K562 (cell line): ENCODE results near the gene USP7. TPM values are rescaled to one million over a fixed set of nuclear protein-coding genes. Genes with fewer than 3 reads are reported as not detected.
"Not testable (repeated sequence)": the region's sequence is repeated elsewhere in the genome, so short reads cannot be mapped to it uniquely, and the experiment has no call there.

Experiments
- ATAC-seq: fragments of 200-7000 bp; cut with Tn5 transposase; 3 replicates; pipeline ENCODE4 v1.9.1; 2020; ENCODE audit warnings: moderate library complexity
- BruUV-seq: library from RNA; stranded (reverse); fragments of 400-500 nt; replicated peaks from 2 replicates; lab custom pipeline; 2021; lab: Mats Ljungman, UMichigan
- CTCF ChIA-PET: fragments of 300-600 bp; formaldehyde crosslinking; extraction: SDS; loops from one replicate; lab custom pipeline; 2021; ENCODE audit warnings: low intra/inter-chr PET ratio; lab: Yijun Ruan, JAX
- POLR2A ChIA-PET: fragments of 300-600, 350-650 bp; sonication (Branson Sonifier 250); formaldehyde crosslinking; extraction: SDS; loops from one replicate; lab custom pipeline; 2021; ENCODE audit warnings: antibody characterized with exemption, inconsistent platforms; lab: Yijun Ruan, JAX
- DNase-seq, 4 experiments: peaks; one replicate each; pipeline versions ENCODE4 v3.0.0 to v3.0.0-alpha.2; 2011 to 2018; ENCODE audit warnings: low spot score in 3 of 4, mixed read lengths in 3 of 4; ENCODE audit errors: extremely low read depth in 1 of 4
- FAIRE-seq: peaks from 2 replicates; lab custom pipeline; 2011; peaks lifted over from hg19 to GRCh38; lab: Jason Lieb, UNC
- H2AFZ ChIP-seq: 2 replicates; pipeline ENCODE4 v1.6.0; 2011; ENCODE audit warnings: low read depth, low read length, control low read depth, inconsistent platforms
- H3K27ac ChIP-seq: fragments of 200-600 bp; 3 replicates; pipeline ENCODE4 v1.8.0; 2011; ENCODE audit warnings: low read depth, mild to moderate bottlenecking, control low read depth, inconsistent platforms, low read length, moderate library complexity, mixed read lengths; ENCODE audit errors: extremely low read depth
- H3K27me3 ChIP-seq, 2 experiments: fragments of 300-600 bp in 1 of 2; 2 replicates in 1 of 2; 3 replicates in 1 of 2; pipeline versions ENCODE4 v1.6.0 to v1.8.0; 2011; ENCODE audit warnings: inconsistent platforms in 2 of 2, low read length in 2 of 2, mild to moderate bottlenecking in 1 of 2, mixed read lengths in 1 of 2, moderate library complexity in 1 of 2; ENCODE audit not compliant: control insufficient read depth in 2 of 2, insufficient read depth in 2 of 2
- H3K36me3 ChIP-seq: fragments of 300-600 bp; 3 replicates; pipeline ENCODE4 v1.8.0; 2011; ENCODE audit warnings: mild to moderate bottlenecking, low read length, inconsistent platforms; ENCODE audit not compliant: control insufficient read depth, insufficient read depth
- H3K4me1 ChIP-seq, 2 experiments: fragments of 200-600 bp in 1 of 2; replicated peaks in 1 of 2; 2 replicates in 1 of 2; 3 replicates in 1 of 2; pipeline versions ENCODE4 v1.5.1 to v1.8.0; 2011; ENCODE audit warnings: inconsistent platforms in 2 of 2, low read length in 2 of 2, mild to moderate bottlenecking in 1 of 2, mixed read lengths in 1 of 2, moderate library complexity in 1 of 2; ENCODE audit not compliant: control insufficient read depth in 2 of 2, insufficient read depth in 2 of 2
- H3K4me2 ChIP-seq: 2 replicates; pipeline ENCODE4 v1.6.1; 2011; ENCODE audit warnings: low read length, control low read depth, inconsistent platforms, mixed read lengths; ENCODE audit not compliant: insufficient read depth
- H3K4me3 ChIP-seq: fragments of 200-600 bp; sonication (generic), shearing (Covaris generic); 2 replicates; pipeline ENCODE4 v1.5.1; 2016; ENCODE audit warnings: control low read depth, inconsistent platforms
- H3K79me2 ChIP-seq: fragments of 200-600 bp; 3 replicates; pipeline ENCODE4 v1.8.0; 2011; ENCODE audit warnings: low read length, inconsistent platforms; ENCODE audit not compliant: control insufficient read depth, insufficient read depth
- H3K9ac ChIP-seq, 2 experiments: 2 replicates each; pipeline versions ENCODE4 v1.6.0 to v1.6.1; 2011; ENCODE audit warnings: low read depth in 2 of 2, low read length in 2 of 2, control low read depth in 1 of 2, inconsistent platforms in 1 of 2, mild to moderate bottlenecking in 1 of 2, mixed read lengths in 1 of 2; ENCODE audit not compliant: insufficient read depth in 1 of 2
- H3K9me1 ChIP-seq: one replicate; pipeline ENCODE4 v1.6.0; 2011; ENCODE audit warnings: inconsistent platforms, mild to moderate bottlenecking, low read length, moderate library complexity; ENCODE audit not compliant: control insufficient read depth, insufficient read depth
- H3K9me3 ChIP-seq: replicated peaks from 2 replicates; pipeline ENCODE4 v1.5.1; 2011; ENCODE audit warnings: low read depth, low read length, inconsistent platforms; ENCODE audit not compliant: control insufficient read depth, insufficient read depth
- H4K20me1 ChIP-seq: replicated peaks from 2 replicates; pipeline ENCODE4 v1.6.1; 2011; ENCODE audit warnings: low read length, inconsistent platforms, mixed read lengths; ENCODE audit not compliant: control insufficient read depth, insufficient read depth
- RUNX1 ChIP-seq: sonication (generic); IDR thresholded peaks from 2 replicates; pipeline ENCODE4 v1.6.1; 2016; ENCODE audit warnings: antibody characterized with exemption, low read depth
- ZBTB17 ChIP-seq: fragments of 450-650 bp; formaldehyde crosslinking; IDR thresholded peaks from 2 replicates; pipeline ENCODE4 v1.4.0; 2020; ENCODE audit warnings: mild to moderate bottlenecking
- WGBS: fragments of 100-300 bp; shearing (Covaris generic); methylation state at CpG from one replicate; pipeline ENCODE4 v1.1.6; 2016; ENCODE audit warnings: low coverage, mixed read lengths; ENCODE audit not compliant: insufficient coverage; ENCODE audit errors: missing lambda C conversion rate; 5-methylcytosine and 5-hydroxymethylcytosine counted together
- in situ Hi-C: fragments of 300-500 bp; cut with MboI; formaldehyde crosslinking; loops from 4 replicates; pipeline ENCODE4 v1.15.0; 2018; ENCODE audit warnings: inconsistent platforms, mixed read lengths
- intact Hi-C: fragments of 100-400 bp; cut with micrococcal nuclease; formaldehyde crosslinking; loops from 2 replicates; pipeline ENCODE4 v1.14.2; 2022
- polyA plus RNA-seq, 8 experiments: library from polyadenylated mRNA; depleted of rRNA in 4 of 8; stranded (reverse) in 5 of 8; unstranded in 3 of 8; fragments of >200 nt; fragmentation: Nextera tagmentation in 2 of 8; fragmentation: Illumina TruSeq in 1 of 8; extraction: Ambion mirVana in 2 of 8; extraction: Trizol in 1 of 8; gene quantifications; 2 replicates each; pipeline versions ENCODE4 v1.2.1 to v1.2.3, GENCODE V29; 2011 to 2014; ENCODE audit warnings: inconsistent platforms in 1 of 8, missing spikeins in 1 of 8
- total RNA-seq, 7 experiments: library from RNA; depleted of rRNA in 6 of 7; stranded (reverse); fragments of >200 nt in 6 of 7; fragmentation: Illumina TruSeq in 2 of 7; extraction: Trizol in 2 of 7; gene quantifications; 2 replicates each; pipeline versions ENCODE4 v1.2.1 to v1.2.3, GENCODE V29; 2011 to 2021; ENCODE audit warnings: low replicate concordance in 1 of 7
- TF ChIP-seq, protein P1 (sequence below): fragments of 250-450 bp; sonication (Bioruptor Pico); IDR thresholded peaks from 2 replicates; pipeline ENCODE4 v1.4.0; 2020

Gene USP7
- total and polyA plus RNA-seq, 9 of the 15 experiments (the other 6 are each of a cell fraction or from before 2014, with no cell fraction given): 17.1 to 145 (median 57.9) TPM

DNA sequence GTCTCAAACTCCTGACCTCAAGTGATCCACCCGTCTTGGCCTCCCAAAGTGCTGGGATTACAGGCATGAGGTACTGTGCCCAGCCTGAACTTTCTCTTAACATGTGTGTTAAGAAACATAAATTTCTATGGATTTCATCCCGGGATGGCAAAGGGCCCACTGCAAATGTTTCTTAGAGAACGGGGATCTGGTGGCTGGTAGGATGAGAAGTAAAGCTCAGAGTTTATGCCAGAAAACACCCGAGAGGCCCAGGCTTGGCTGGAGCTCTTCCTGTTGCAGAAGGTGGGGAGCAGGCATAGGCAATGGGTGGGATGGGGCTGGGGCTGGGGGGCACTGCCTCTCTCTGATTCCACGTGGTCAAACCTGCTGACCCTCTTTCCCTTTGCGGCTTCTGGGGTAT is 89.3 kb downstream of the USP7 start:
- no peak for ATAC-seq
- Histone ChIP-seq H3K4me1 (peaks cover 14 to 18% of the 10 kb centered on the region in 2 experiments), H3K4me3 (no peak overlapping the region), H3K9me1 (no peaks in the 10 kb centered on the region), H2AFZ (no peak overlapping the region), H3K4me2 (no peak overlapping the region), H3K9ac (no peak overlapping the region), H3K27me3 (peaks cover 0 to 12% of the 10 kb centered on the region in 2 experiments; a peak in 2 of 5 replicates), H3K27ac (no peak overlapping the region), H4K20me1 (no peaks in the 10 kb centered on the region), H3K36me3 (no peaks in the 10 kb centered on the region), H3K79me2 (no peaks in the 10 kb centered on the region), H3K9me3 (no peaks in the 10 kb centered on the region)
- FAIRE-seq: no peak
- ChIA-PET POLR2A (interaction anchor here (0.8 to 1.2 kb wide), 2 partner anchors 14 to 19 kb away, joined by 3 to 5 read pairs; no protein-coding TSS in a partner anchor), CTCF (no interaction called here)
- WGBS: 47% methylated on average over 4 of the region's 6 CpGs
- in situ Hi-C loops (no loop called here), intact Hi-C loops (loop anchor here (10.0 kb wide), 1 partner anchor 260 kb away; no protein-coding TSS in a partner anchor)
- no TSS peak for BruUV-seq
- no peak for DNase-seq
- TF ChIP-seq RUNX1 (no peak), ZBTB17 (CRISPR knock-in tag) (no peak)
- TF ChIP-seq, protein P1, sequence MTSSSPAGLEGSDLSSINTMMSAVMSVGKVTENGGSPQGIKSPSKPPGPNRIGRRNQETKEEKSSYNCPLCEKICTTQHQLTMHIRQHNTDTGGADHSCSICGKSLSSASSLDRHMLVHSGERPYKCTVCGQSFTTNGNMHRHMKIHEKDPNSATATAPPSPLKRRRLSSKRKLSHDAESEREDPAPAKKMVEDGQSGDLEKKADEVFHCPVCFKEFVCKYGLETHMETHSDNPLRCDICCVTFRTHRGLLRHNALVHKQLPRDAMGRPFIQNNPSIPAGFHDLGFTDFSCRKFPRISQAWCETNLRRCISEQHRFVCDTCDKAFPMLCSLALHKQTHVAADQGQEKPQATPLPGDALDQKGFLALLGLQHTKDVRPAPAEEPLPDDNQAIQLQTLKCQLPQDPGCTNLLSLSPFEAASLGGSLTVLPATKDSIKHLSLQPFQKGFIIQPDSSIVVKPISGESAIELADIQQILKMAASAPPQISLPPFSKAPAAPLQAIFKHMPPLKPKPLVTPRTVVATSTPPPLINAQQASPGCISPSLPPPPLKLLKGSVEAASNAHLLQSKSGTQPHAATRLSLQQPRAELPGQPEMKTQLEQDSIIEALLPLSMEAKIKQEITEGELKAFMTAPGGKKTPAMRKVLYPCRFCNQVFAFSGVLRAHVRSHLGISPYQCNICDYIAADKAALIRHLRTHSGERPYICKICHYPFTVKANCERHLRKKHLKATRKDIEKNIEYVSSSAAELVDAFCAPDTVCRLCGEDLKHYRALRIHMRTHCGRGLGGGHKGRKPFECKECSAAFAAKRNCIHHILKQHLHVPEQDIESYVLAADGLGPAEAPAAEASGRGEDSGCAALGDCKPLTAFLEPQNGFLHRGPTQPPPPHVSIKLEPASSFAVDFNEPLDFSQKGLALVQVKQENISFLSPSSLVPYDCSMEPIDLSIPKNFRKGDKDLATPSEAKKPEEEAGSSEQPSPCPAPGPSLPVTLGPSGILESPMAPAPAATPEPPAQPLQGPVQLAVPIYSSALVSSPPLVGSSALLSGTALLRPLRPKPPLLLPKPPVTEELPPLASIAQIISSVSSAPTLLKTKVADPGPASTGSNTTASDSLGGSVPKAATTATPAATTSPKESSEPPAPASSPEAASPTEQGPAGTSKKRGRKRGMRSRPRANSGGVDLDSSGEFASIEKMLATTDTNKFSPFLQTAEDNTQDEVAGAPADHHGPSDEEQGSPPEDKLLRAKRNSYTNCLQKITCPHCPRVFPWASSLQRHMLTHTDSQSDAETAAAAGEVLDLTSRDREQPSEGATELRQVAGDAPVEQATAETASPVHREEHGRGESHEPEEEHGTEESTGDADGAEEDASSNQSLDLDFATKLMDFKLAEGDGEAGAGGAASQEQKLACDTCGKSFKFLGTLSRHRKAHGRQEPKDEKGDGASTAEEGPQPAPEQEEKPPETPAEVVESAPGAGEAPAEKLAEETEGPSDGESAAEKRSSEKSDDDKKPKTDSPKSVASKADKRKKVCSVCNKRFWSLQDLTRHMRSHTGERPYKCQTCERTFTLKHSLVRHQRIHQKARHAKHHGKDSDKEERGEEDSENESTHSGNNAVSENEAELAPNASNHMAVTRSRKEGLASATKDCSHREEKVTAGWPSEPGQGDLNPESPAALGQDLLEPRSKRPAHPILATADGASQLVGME (CRISPR knock-in tag): no peak

DNA sequence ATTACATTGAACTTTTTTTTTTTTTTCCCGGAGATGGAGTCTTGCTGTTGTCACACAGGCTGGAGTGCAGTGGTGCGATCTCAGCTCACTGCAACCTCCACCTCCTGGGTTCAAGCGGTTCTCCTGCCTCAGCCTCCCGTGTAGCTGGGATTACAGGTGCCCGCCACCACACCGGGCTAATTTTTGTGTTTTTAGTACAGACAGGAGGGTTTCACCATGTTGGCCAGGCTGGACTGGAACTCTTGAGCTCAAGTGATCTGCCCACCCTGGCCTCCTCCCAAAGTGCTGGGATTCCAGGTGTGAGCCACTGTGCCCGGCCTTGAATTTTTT is 89.9 kb downstream of the USP7 start:
- not testable (repeated sequence) for H3K27ac ChIP-seq
- POLR2A ChIA-PET: interaction anchor here (0.7 to 1.2 kb wide), 4 partner anchors 10 to 208 kb away, joined by 3 to 6 read pairs (median 5); no protein-coding TSS in a partner anchor

More for the DNA sequence above, 89.9 kb downstream of the USP7 start:
- H3K4me2 ChIP-seq, H3K9me1 ChIP-seq, DNase-seq, ATAC-seq, H3K4me3 ChIP-seq, FAIRE-seq, H3K36me3 ChIP-seq, H3K9me3 ChIP-seq, H4K20me1 ChIP-seq, CTCF ChIA-PET, H3K79me2 ChIP-seq, H3K9ac ChIP-seq, in situ Hi-C loops, H2AFZ ChIP-seq, BruUV-seq: not testable (repeated sequence)
- intact Hi-C loops: loop anchor here (10.0 kb wide), 1 partner anchor 261 kb away; no protein-coding TSS in a partner anchor
- peaks cover 16 to 22% of the 10 kb centered on the region in 2 experiments for H3K4me1 ChIP-seq
- WGBS: 65% methylated on average over 5 of the region's 7 CpGs
- peaks cover 0 to 12% of the 10 kb centered on the region in 2 experiments; a peak in 2 of 5 replicates for H3K27me3 ChIP-seq
